Forelimb muscle (tissue), 1 donor: ENCODE data around the gene TBL1XR1. TPM values are rescaled to one million over a fixed set of nuclear protein-coding genes. Genes with fewer than 3 reads are reported as not detected.
"Not testable (repeated sequence)": the region's sequence is repeated elsewhere in the genome, so short reads cannot be mapped to it uniquely, and the experiment has no call there.

Experiments
- DNase-seq: peaks from one replicate; pipeline ENCODE4 v3.0.0-alpha.2; 2013; ENCODE audit warnings: low read depth
- polyA plus RNA-seq: library from polyadenylated mRNA; unstranded; fragments of 120-200 nt; gene quantifications from one replicate; pipeline ENCODE4 v1.2.1, GENCODE V29; 2013; ENCODE audit not compliant: insufficient read length

TBL1XR1 gene
- polyA plus RNA-seq, 1 donor, result 72.0 TPM

- no peak for DNase-seq
Observed at GRCh38 chr3:177026505-177027277, 170.6 kb downstream of the TBL1XR1 start.

- no peak for DNase-seq
Observed at GRCh38 chr3:177015881-177016280, 181.4 kb downstream of the TBL1XR1 start.

- no peak for DNase-seq
Observed at GRCh38 chr3:177013681-177014280, 183.5 kb downstream of the TBL1XR1 start.

- no peak for DNase-seq
Observed at GRCh38 chr3:177005718-177006405, 191.4 kb downstream of the TBL1XR1 start.

GRCh38 chr3:177000159-177000558 is 197.1 kb downstream of the TBL1XR1 start:
- DNase-seq, result not testable (repeated sequence)

GRCh38 chr3:176995946-176996345 is 201.3 kb downstream of the TBL1XR1 start:
- DNase-seq, result no peak

GRCh38 chr3:176994891-176995781 is 202.1 kb downstream of the TBL1XR1 start:
- no peak for DNase-seq

GRCh38 chr3:176994393-176994792 is 202.9 kb downstream of the TBL1XR1 start:
- DNase-seq, result no peak

- no peak for DNase-seq
Observed at GRCh38 chr3:176992978-176993377, 204.3 kb downstream of the TBL1XR1 start.

- no peak for DNase-seq
Observed at GRCh38 chr3:176992565-176992964, 204.7 kb downstream of the TBL1XR1 start.

GRCh38 chr3:176988795-176989194 is 208.5 kb downstream of the TBL1XR1 start:
- DNase-seq, result no peak

GRCh38 chr3:176987901-176988650 is 209.2 kb downstream of the TBL1XR1 start:
- DNase-seq, result no peak

GRCh38 chr3:176978441-176978840 is 218.8 kb downstream of the TBL1XR1 start:
- no peak for DNase-seq

- DNase-seq, result no peak
Observed at GRCh38 chr3:176977331-176977730, 220.0 kb downstream of the TBL1XR1 start.

GRCh38 chr3:176976586-176976985 is 220.7 kb downstream of the TBL1XR1 start:
- DNase-seq, result no peak

GRCh38 chr3:176974279-176974678 is 223.0 kb downstream of the TBL1XR1 start:
- no peak for DNase-seq

GRCh38 chr3:176971613-176972174 is 225.6 kb downstream of the TBL1XR1 start:
- DNase-seq, result no peak

GRCh38 chr3:176970770-176971169 is 226.5 kb downstream of the TBL1XR1 start:
- DNase-seq, result no peak

- DNase-seq, result no peak
Observed at GRCh38 chr3:176969506-176969905, 227.8 kb downstream of the TBL1XR1 start.
